ENCODE measurements around the gene ZNF200.

- TF ChIP-seq REST (IDR thresholded peaks at IDR 0.05; ENCODE audit: insufficient read depth in 1 of 2, low read depth in 2 of 2, low read length in 2 of 2) (no peak), POLR2AphosphoS5 (IDR thresholded peaks at IDR 0.05; ENCODE audit: low read depth, low read length) (no peak), SIN3A (IDR thresholded peaks at IDR 0.05; ENCODE audit: borderline replicate concordance, insufficient read depth, low read length) (no peak), FOXP2 (optimal IDR thresholded peaks at IDR 0.05; ENCODE audit: borderline replicate concordance, extremely low read depth, extremely low read length, insufficient read depth) (no peak), TAF1 (IDR thresholded peaks at IDR 0.05; ENCODE audit: borderline replicate concordance, insufficient read depth, low read length) (no peak)
Observed at GRCh38 chr16:3234543-3234856, 458 bp downstream of the ZNF200 start.

Data from PFSK-1 (cell line).